Measurements from ENCODE around the gene SEPTIN5.
"Not testable (repeated sequence)": the region's sequence is repeated elsewhere in the genome, so short reads cannot be mapped to it uniquely, and the experiment has no call there.

Gene SEPTIN5

GRCh38 chr22:19723232-19723982 lies 9.1 kb downstream of the SEPTIN5 start, which contains the start of gene GP1BB:
Gene GP1BB (plus strand): TSS chr22:19723539. CDS start chr22:19723570, 31 bp downstream.
- TF ChIP-seq CTCF (IDR thresholded peaks at IDR 0.05; ENCODE audit: borderline replicate concordance, insufficient read depth, low read depth, low read length): peak; percentile 33
- H3K4me3 ChIP-seq (ENCODE audit: low read depth, low read length): no peak within 1 kb of the TSS

GRCh38 chr22:19723983-19724827 lies 9.9 kb downstream of the SEPTIN5 start:
- no peak overlapping the region for H3K4me3 ChIP-seq (ENCODE audit: low read depth, low read length)
- peak; percentile 42 for TF ChIP-seq CTCF (IDR thresholded peaks at IDR 0.05; ENCODE audit: borderline replicate concordance, insufficient read depth, low read depth, low read length)

DNA sequence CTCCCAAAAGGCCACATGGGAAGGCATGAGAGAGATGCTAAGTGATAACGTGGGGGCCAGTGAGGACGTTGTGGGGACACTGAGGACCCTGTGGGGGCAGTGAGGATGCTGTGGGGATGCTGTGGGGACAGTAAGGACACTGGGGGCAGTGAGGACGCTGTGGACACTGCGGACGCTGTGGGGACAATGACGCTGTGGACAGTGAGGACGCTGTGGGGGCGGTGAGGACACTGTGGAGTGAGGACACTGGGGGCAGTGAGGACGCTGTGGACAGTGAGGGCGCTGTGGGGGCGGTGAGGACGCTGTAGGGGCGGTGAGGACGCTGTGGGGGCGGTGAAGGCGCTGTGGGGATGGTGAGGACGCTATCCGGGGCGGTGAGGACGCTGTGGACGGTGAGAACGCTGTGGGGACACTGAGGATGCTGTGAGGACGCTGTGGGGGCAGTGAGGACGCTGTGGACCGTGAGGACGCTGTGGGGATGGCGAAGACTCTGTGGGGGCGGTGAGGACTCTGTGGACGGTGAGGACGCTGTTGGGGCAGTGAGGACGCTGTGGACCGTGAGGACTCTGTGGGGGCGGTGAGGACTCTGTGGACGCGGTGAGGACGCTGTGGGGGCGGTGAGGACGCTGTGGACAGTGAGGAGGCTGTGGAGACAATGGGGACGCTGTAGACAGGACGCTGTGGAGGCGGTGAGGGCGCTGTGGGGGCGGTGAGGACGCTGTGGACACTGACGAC lies 10.8 kb downstream of the SEPTIN5 start:
- TF ChIP-seq CTCF (IDR thresholded peaks at IDR 0.05; ENCODE audit: borderline replicate concordance, insufficient read depth, low read depth, low read length): no peak
- no peak overlapping the region for H3K4me3 ChIP-seq (ENCODE audit: low read depth, low read length)

- H3K4me3 ChIP-seq (ENCODE audit: low read depth, low read length): not testable (repeated sequence)
Measured at GRCh38 chr22:19726064-19726788, 11.9 kb downstream of the SEPTIN5 start.

- H3K4me3 ChIP-seq (ENCODE audit: low read depth, low read length): no peak overlapping the region
- no peak for TF ChIP-seq CTCF (IDR thresholded peaks at IDR 0.05; ENCODE audit: borderline replicate concordance, insufficient read depth, low read depth, low read length)
Measured at GRCh38 chr22:19727310-19728150, 13.2 kb downstream of the SEPTIN5 start.

- no peak for TF ChIP-seq CTCF (IDR thresholded peaks at IDR 0.05; ENCODE audit: borderline replicate concordance, insufficient read depth, low read depth, low read length)
- H3K4me3 ChIP-seq (ENCODE audit: low read depth, low read length): no peak overlapping the region
Measured at GRCh38 chr22:19728271-19728670, 14.0 kb downstream of the SEPTIN5 start.
